H1 (cell line): ENCODE measurements around the gene CRABP2. TPM values are rescaled to one million over a fixed set of nuclear protein-coding genes. Genes with fewer than 3 reads are reported as not detected.

ENCODE experiments used
- CTCF ChIA-PET: fragments of 300-600 bp; sonication (Branson Sonifier 250); formaldehyde crosslinking; loops from one replicate; lab custom pipeline; 2021; ENCODE audit not compliant: partially characterized antibody; lab: Charles Lee
- POLR2A ChIA-PET: fragments of 300-600 bp; sonication (Branson Sonifier 250); formaldehyde crosslinking; loops from one replicate; lab custom pipeline; 2021; ENCODE audit warnings: inconsistent platforms; ENCODE audit not compliant: partially characterized antibody; lab: Charles Lee
- DNase-seq, 2 experiments: peaks; one replicate each; pipeline versions ENCODE4 v3.0.0 to v3.0.0-alpha.2; 2010 to 2022; ENCODE audit warnings: low spot score in 2 of 2, low read depth in 1 of 2, mixed read lengths in 1 of 2
- FAIRE-seq: peaks from 2 replicates; lab custom pipeline; 2011; peaks lifted over from hg19 to GRCh38; lab: Jason Lieb, UNC
- H2AFZ ChIP-seq: 2 replicates; pipeline ENCODE4 v1.8.1; 2012; ENCODE audit warnings: low read length, inconsistent platforms
- H2AK5ac ChIP-seq: 2 replicates; pipeline ENCODE4 v1.6.1; 2013; ENCODE audit warnings: low read depth, low read length
- H2BK120ac ChIP-seq: replicated peaks from 2 replicates; pipeline ENCODE3; 2013; ENCODE audit warnings: low read depth, low read length, inconsistent platforms
- H2BK12ac ChIP-seq: 2 replicates; pipeline ENCODE4 v1.6.1; 2013; ENCODE audit warnings: low read depth, low read length
- H2BK15ac ChIP-seq: 2 replicates; pipeline ENCODE4 v1.6.1; 2013; ENCODE audit warnings: low read length
- H2BK20ac ChIP-seq: 2 replicates; pipeline ENCODE4 v1.6.1; 2013; ENCODE audit warnings: low read length
- H2BK5ac ChIP-seq: 2 replicates; pipeline ENCODE4 v1.6.1; 2013; ENCODE audit warnings: low read depth, low read length
- H3K14ac ChIP-seq: 2 replicates; pipeline ENCODE4 v1.6.1; 2013; ENCODE audit warnings: inconsistent platforms; ENCODE audit not compliant: insufficient read length
- H3K18ac ChIP-seq: 2 replicates; pipeline ENCODE4 v1.6.1; 2013; ENCODE audit warnings: low read length; ENCODE audit errors: extremely low read depth
- H3K23ac ChIP-seq: 2 replicates; pipeline ENCODE4 v1.6.1; 2013; ENCODE audit warnings: inconsistent platforms; ENCODE audit not compliant: insufficient read length
- H3K23me2 ChIP-seq: 2 replicates; pipeline ENCODE4 v1.6.1; 2013; ENCODE audit warnings: low read depth, low read length
- H3K27ac ChIP-seq: 2 replicates; pipeline ENCODE4 v1.6.1; 2011; ENCODE audit warnings: low read depth, low read length, inconsistent platforms
- H3K27me3 ChIP-seq, 4 experiments: replicated peaks in 1 of 4; 1 replicate in 1 of 4; 2 replicates in 3 of 4; pipeline versions ENCODE4 v1.6.1 to v1.8.1; 2011 to 2013; ENCODE audit warnings: low read length in 3 of 4, mild to moderate bottlenecking in 3 of 4, inconsistent platforms in 2 of 4, mixed read lengths in 2 of 4, moderate library complexity in 1 of 4; ENCODE audit not compliant: control insufficient read depth in 3 of 4, insufficient read depth in 3 of 4; ENCODE audit errors: extremely low read depth in 1 of 4
- H3K36me3 ChIP-seq, 4 experiments: 2 replicates each; pipeline versions ENCODE4 v1.6.1 to v1.8.1; 2011 to 2013; ENCODE audit warnings: mild to moderate bottlenecking in 4 of 4, low read length in 3 of 4, moderate library complexity in 2 of 4, control low read depth in 1 of 4, inconsistent platforms in 1 of 4; ENCODE audit not compliant: insufficient read depth in 4 of 4, control insufficient read depth in 2 of 4
- H3K4ac ChIP-seq: replicated peaks from 2 replicates; pipeline ENCODE3; 2013; ENCODE audit warnings: low read length, low read depth, mixed read lengths, inconsistent platforms; ENCODE audit not compliant: insufficient read length
- H3K4me1 ChIP-seq, 4 experiments: replicated peaks in 1 of 4; 1 replicate in 1 of 4; 2 replicates in 3 of 4; pipeline versions ENCODE4 v1.6.1 to v1.8.1; 2011 to 2013; ENCODE audit warnings: low read length in 3 of 4, inconsistent platforms in 2 of 4, mixed read lengths in 1 of 4; ENCODE audit not compliant: insufficient read depth in 4 of 4, control insufficient read depth in 3 of 4
- H3K4me2 ChIP-seq, 2 experiments: 2 replicates each; pipeline versions ENCODE4 v1.6.1 to v1.8.1; 2011 to 2013; ENCODE audit warnings: low read depth in 2 of 2, low read length in 2 of 2, control low read depth in 1 of 2, inconsistent platforms in 1 of 2, mild to moderate bottlenecking in 1 of 2; ENCODE audit not compliant: insufficient read depth in 1 of 2
- H3K4me3 ChIP-seq, 4 experiments: fragments of 200-600, 300-600 bp in 1 of 4; sonication (generic), shearing (Covaris generic), sonication (Bioruptor Twin) in 1 of 4; 2 replicates each; pipeline versions ENCODE4 v1.5.1 to v1.8.1; 2011 to 2016; ENCODE audit warnings: low read length in 4 of 4, low read depth in 3 of 4, control low read depth in 2 of 4, inconsistent platforms in 2 of 4, mild to moderate bottlenecking in 2 of 4, mixed read lengths in 1 of 4, moderate library complexity in 1 of 4; ENCODE audit not compliant: insufficient read depth in 2 of 4; ENCODE audit errors: extremely low read depth in 1 of 4
- H3K56ac ChIP-seq: replicated peaks from 2 replicates; pipeline ENCODE3; 2013; ENCODE audit warnings: low read depth, mild to moderate bottlenecking, mixed read lengths, low read length, inconsistent platforms; ENCODE audit not compliant: insufficient read length
- H3K79me1 ChIP-seq: 2 replicates; pipeline ENCODE4 v1.6.1; 2013; ENCODE audit warnings: low read depth, low read length, control low read depth
- H3K79me2 ChIP-seq, 2 experiments: 2 replicates each; pipeline versions ENCODE4 v1.6.1 to v1.8.1; 2012 to 2013; ENCODE audit warnings: low read length in 2 of 2, mild to moderate bottlenecking in 2 of 2, inconsistent platforms in 1 of 2; ENCODE audit not compliant: insufficient read depth in 2 of 2, control insufficient read depth in 1 of 2
- H3K9ac ChIP-seq, 4 experiments: replicated peaks in 1 of 4; 1 replicate in 1 of 4; 2 replicates in 3 of 4; pipeline versions ENCODE4 v1.6.1 to v1.8.1; 2011 to 2013; ENCODE audit warnings: low read depth in 3 of 4, low read length in 3 of 4, control low read depth in 2 of 4, mild to moderate bottlenecking in 2 of 4, moderate library complexity in 2 of 4, inconsistent platforms in 1 of 4; ENCODE audit errors: extremely low read depth in 1 of 4
- H3K9me3 ChIP-seq, 2 experiments: 2 replicates each; pipeline versions ENCODE4 v1.6.1 to v1.8.1; 2012 to 2013; ENCODE audit warnings: mild to moderate bottlenecking in 2 of 2, moderate library complexity in 2 of 2, control low read depth in 1 of 2, inconsistent platforms in 1 of 2, low read depth in 1 of 2, low read length in 1 of 2, mixed read lengths in 1 of 2; ENCODE audit not compliant: insufficient read depth in 2 of 2
- H4K20me1 ChIP-seq, 2 experiments: replicated peaks in 1 of 2; 2 replicates each; pipeline versions ENCODE3 to v1.8.1; 2011 to 2013; ENCODE audit warnings: inconsistent platforms in 2 of 2, low read length in 2 of 2, mild to moderate bottlenecking in 1 of 2; ENCODE audit not compliant: insufficient read depth in 2 of 2, control insufficient read depth in 1 of 2
- H4K5ac ChIP-seq: 2 replicates; pipeline ENCODE4 v1.6.1; 2013; ENCODE audit warnings: low read length, low read depth, mixed read lengths, inconsistent platforms; ENCODE audit not compliant: insufficient read length
- H4K8ac ChIP-seq: 2 replicates; pipeline ENCODE4 v1.8.0; 2013; ENCODE audit warnings: mild to moderate bottlenecking, moderate library complexity, low read length, inconsistent platforms; ENCODE audit not compliant: insufficient read depth; ENCODE audit errors: extremely low read depth
- H4K91ac ChIP-seq: replicated peaks from 2 replicates; pipeline ENCODE3; 2013; ENCODE audit warnings: low read length, mixed read lengths, inconsistent platforms; ENCODE audit not compliant: insufficient read length
- CTCF ChIP-seq, 3 experiments: IDR thresholded peaks; 1 replicate in 2 of 3; 2 replicates in 1 of 3; pipeline versions ENCODE4 v1.5.1 to v1.6.1; 2011; ENCODE audit warnings: low read length in 3 of 3, mild to moderate bottlenecking in 3 of 3, inconsistent platforms in 2 of 3, low read depth in 1 of 3, moderate library complexity in 1 of 3; ENCODE audit not compliant: insufficient read depth in 1 of 3; ENCODE audit errors: control extremely low read depth in 1 of 3
- EGR1 ChIP-seq: IDR thresholded peaks from 2 replicates; pipeline ENCODE4 v1.6.1; 2011; ENCODE audit warnings: low read depth, low read length, borderline replicate concordance
- JUND ChIP-seq: IDR thresholded peaks from 2 replicates; pipeline ENCODE4 v1.6.1; 2011; ENCODE audit warnings: mild to moderate bottlenecking, improper control_type of control experiment, low read length
- KDM4A ChIP-seq: IDR thresholded peaks from one replicate; pipeline ENCODE4 v1.7.1; 2012; ENCODE audit warnings: low read depth, mild to moderate bottlenecking, moderate library complexity, low read length, inconsistent platforms; ENCODE audit not compliant: severe bottlenecking
- KDM5A ChIP-seq: fragments of 200-600 bp; IDR thresholded peaks from 2 replicates; pipeline ENCODE4 v1.7.1; 2012; ENCODE audit warnings: mild to moderate bottlenecking, low read length, inconsistent platforms, mixed read lengths
- RNF2 ChIP-seq: fragments of 200-900, 300-1000 bp; sonication (generic); IDR thresholded peaks from 2 replicates; pipeline ENCODE4 v1.7.1; 2016; ENCODE audit warnings: borderline replicate concordance, low read depth, mild to moderate bottlenecking, antibody characterized with exemption, low read length; ENCODE audit not compliant: poor library complexity, severe bottlenecking; ENCODE audit errors: missing control alignments
- SIRT6 ChIP-seq: IDR thresholded peaks from one replicate; pipeline ENCODE4 v1.7.1; 2012; ENCODE audit warnings: low read length, inconsistent platforms
- WGBS, 2 experiments: shearing (Covaris generic) in 1 of 2; methylation state at CpG; one replicate each; pipeline versions ENCODE4 v1.1.6 to v1.1.7; 2013 to 2015; ENCODE audit warnings: low lambda C conversion rate in 2 of 2, mixed read lengths in 2 of 2, inconsistent platforms in 1 of 2, low coverage in 1 of 2, missing lambda C conversion rate in 1 of 2; ENCODE audit not compliant: insufficient replicate concordance in 2 of 2, insufficient coverage in 1 of 2, insufficient read length in 1 of 2; ENCODE audit errors: extremely low coverage in 1 of 2, missing lambda C conversion rate in 1 of 2; 5-methylcytosine and 5-hydroxymethylcytosine counted together
- polyA plus RNA-seq, 7 experiments: library from polyadenylated mRNA; depleted of rRNA in 3 of 7; stranded (reverse) in 5 of 7; unstranded in 2 of 7; fragments of >200 nt in 5 of 7; fragments of 200-250 nt in 2 of 7; gene quantifications; 1 replicate in 5 of 7; 2 replicates in 1 of 7; 4 replicates in 1 of 7; pipeline versions ENCODE4 v1.2.1 to v1.2.3, GENCODE V29; 2011 to 2013; ENCODE audit warnings: missing spikeins in 2 of 7, mixed read lengths in 2 of 7
- total RNA-seq: library from RNA; stranded (reverse); fragmentation: NEBNext Ultra II Directional; extraction: Animal tissue kit (Norgen Biotek cat#: 25700); gene quantifications from 2 replicates; pipeline ENCODE4 v1.2.1, GENCODE V29; 2021

CRABP2 gene
- total and polyA plus RNA-seq, 2 of the 8 experiments (the other 6 are each of a cell fraction or from before 2014, with no cell fraction given): 69.2 to 119 TPM

GRCh38 chr1:156692441-156692924 is 12.9 kb downstream of the CRABP2 start:
- H3K79me2 ChIP-seq: no peaks in the 10 kb centered on the region
- peak overlapping the region; percentile 48 for H3K56ac ChIP-seq
- H2BK5ac ChIP-seq: peak overlapping the region; percentile 97
- H3K27ac ChIP-seq: peak overlapping the region; percentile 83
- H3K23ac ChIP-seq: no peak overlapping the region
- TF ChIP-seq JUND (no peak), KDM4A (peak; percentile 23), CTCF (IDR thresholded peaks at IDR 0.05; ENCODE audit: control extremely low read depth in 1 of 3, insufficient read depth in 1 of 3, low read depth in 1 of 3, low read length in 3 of 3) (peak in 1 of 3 experiments; percentile 10; a peak in 1 of 4 replicates), KDM5A (no peak), RNF2 (no peak), EGR1 (no peak), SIRT6 (no peak)
- TF ChIP-seq, all 59 proteins: peak for 2
- Histone ChIP-seq H3K14ac (no peak overlapping the region), H2BK12ac (peak overlapping the region; percentile 78; the same call in 1 of the 2 replicates), H3K36me3 (no peaks in the 10 kb centered on the region), H4K5ac (peak overlapping the region; percentile 70), H2BK120ac (peak overlapping the region; percentile 17), H2BK15ac (no peak overlapping the region), H4K8ac (no peak overlapping the region), H2BK20ac (peak overlapping the region; percentile 75), H3K18ac (peak overlapping the region; percentile 48), H4K20me1 (no peaks in the 10 kb centered on the region), H2AFZ (no peak overlapping the region), H3K9me3 (no peaks in the 10 kb centered on the region), H2AK5ac (no peak overlapping the region; the same call in 1 of the 2 replicates), H3K9ac (peak overlapping the region in 2 of 4 experiments; percentile 60; a peak in 3 of 7 replicates), H3K79me1 (no peaks in the 10 kb centered on the region), H3K4me1 (peaks cover 24 to 51% (median 38%) of the 10 kb centered on the region in 4 experiments), H3K4ac (peak overlapping the region; percentile 41), H4K91ac (peak overlapping the region; percentile 92), H3K23me2 (peaks cover 10% of the 10 kb centered on the region; the same call in 1 of the 2 replicates), H3K4me2 (peak overlapping the region; percentile 14 to 72), H3K4me3 (peak overlapping the region; percentile 1 to 49 (median 22); a peak in 5 of 8 replicates), H3K27me3 (peaks cover 0 to 7% (median 0%) of the 10 kb centered on the region in 4 experiments; a peak in 2 of 7 replicates)
- FAIRE-seq (no peak), DNase-seq (peak in 1 of 2 experiments; percentile 77)
- POLR2A ChIA-PET: interaction anchor here (0.6 to 13.9 kb wide), 21 partner anchors 8 to 168 kb away, joined by 3 to 530 read pairs (median 5); partner anchors contain the start of genes CRABP2, HAPLN2, HDGF and ISG20L2
- CTCF ChIA-PET: interaction anchor here (0.6 to 66.0 kb wide), 11 partner anchors 5 to 234 kb away, joined by 3 to 4284 read pairs (median 50); partner anchors contain the start of genes BCAN, CRABP2, HAPLN2 and INSRR
- 5% methylated on average over 13 of the region's 13 CpGs; no CpG with 5 or more reads in 1 of the 2 experiments for WGBS, 2 experiments
